Endothelial cell of umbilical vein (primary cell): Measurements from ENCODE around the gene HYAL1. TPM values are rescaled to one million over a fixed set of nuclear protein-coding genes. Genes with fewer than 3 reads are reported as not detected.

Experiments used
- BruUV-seq: library from RNA; stranded (reverse); fragments of 400-500 nt; replicated peaks from 2 replicates; lab custom pipeline; 2021; lab: Mats Ljungman, UMichigan
- CTCF ChIA-PET: fragments of 300-600, 350-600 bp; sonication (Branson Sonifier 250); formaldehyde crosslinking; loops from one replicate; lab custom pipeline; 2021; ENCODE audit warnings: antibody characterized with exemption, inconsistent platforms; lab: Charles Lee
- POLR2A ChIA-PET: fragments of 300-600, 350-600 bp; sonication (Branson Sonifier 250); formaldehyde crosslinking; loops from one replicate; lab custom pipeline; 2021; ENCODE audit warnings: antibody characterized with exemption, inconsistent platforms; lab: Charles Lee
- DNase-seq: peaks from one replicate; pipeline ENCODE4 v3.0.0-alpha.2; 2011; ENCODE audit warnings: low read depth, low spot score
- FAIRE-seq: peaks from 2 replicates; lab custom pipeline; 2011; peaks lifted over from hg19 to GRCh38; lab: Jason Lieb, UNC
- H2AFZ ChIP-seq: 2 replicates; pipeline ENCODE4 v1.6.0; 2012; ENCODE audit warnings: low read depth, low read length, control low read depth, inconsistent platforms
- H3K27ac ChIP-seq: 2 replicates; pipeline ENCODE4 v1.5.1; 2011; ENCODE audit warnings: low read depth, mild to moderate bottlenecking, control low read depth, low read length, moderate library complexity; ENCODE audit not compliant: insufficient read depth
- H3K27me3 ChIP-seq, 2 experiments: 2 replicates each; pipeline versions ENCODE4 v1.6.0 to v1.6.1; 2011; ENCODE audit warnings: low read length in 2 of 2, mixed read lengths in 1 of 2; ENCODE audit not compliant: control insufficient read depth in 2 of 2, insufficient read depth in 2 of 2
- H3K36me3 ChIP-seq, 2 experiments: 2 replicates in 1 of 2; 3 replicates in 1 of 2; pipeline ENCODE4 v1.5.1; 2011; ENCODE audit warnings: low read length in 2 of 2, mild to moderate bottlenecking in 1 of 2, moderate library complexity in 1 of 2; ENCODE audit not compliant: control insufficient read depth in 2 of 2, insufficient read depth in 2 of 2; ENCODE audit errors: extremely low read depth in 1 of 2
- H3K4me1 ChIP-seq: 3 replicates; pipeline ENCODE4 v1.5.1; 2011; ENCODE audit warnings: mild to moderate bottlenecking, low read length; ENCODE audit not compliant: control insufficient read depth, insufficient read depth; ENCODE audit errors: extremely low read depth
- H3K4me2 ChIP-seq: 2 replicates; pipeline ENCODE4 v1.6.1; 2011; ENCODE audit warnings: low read length, control low read depth, mixed read lengths; ENCODE audit not compliant: insufficient read depth
- H3K4me3 ChIP-seq, 3 experiments: fragments of 200-600 bp in 1 of 3; sonication (generic), shearing (Covaris generic) in 1 of 3; replicated peaks in 1 of 3; 2 replicates each; pipeline ENCODE4 v1.5.1; 2011 to 2016; ENCODE audit warnings: control low read depth in 3 of 3, low read length in 3 of 3, mild to moderate bottlenecking in 2 of 3, inconsistent platforms in 1 of 3, low read depth in 1 of 3, moderate library complexity in 1 of 3; ENCODE audit not compliant: insufficient read depth in 1 of 3
- H3K79me2 ChIP-seq: 2 replicates; pipeline ENCODE4 v1.6.0; 2012; ENCODE audit warnings: low read length, inconsistent platforms; ENCODE audit not compliant: control insufficient read depth, insufficient read depth
- H3K9ac ChIP-seq: replicated peaks from 2 replicates; pipeline ENCODE3; 2011; ENCODE audit warnings: low read length, control low read depth; ENCODE audit not compliant: insufficient read depth; ENCODE audit errors: extremely low read depth
- H3K9me1 ChIP-seq: replicated peaks from 3 replicates; pipeline ENCODE4 v1.6.0; 2011; ENCODE audit warnings: mild to moderate bottlenecking, low read length; ENCODE audit not compliant: control insufficient read depth, insufficient read depth; ENCODE audit errors: extremely low read depth
- H3K9me3 ChIP-seq: replicated peaks from 2 replicates; pipeline ENCODE4 v1.5.1; 2012; ENCODE audit warnings: low read length, inconsistent platforms; ENCODE audit not compliant: control insufficient read depth, insufficient read depth
- H4K20me1 ChIP-seq: replicated peaks from 2 replicates; pipeline ENCODE3; 2011; ENCODE audit warnings: mild to moderate bottlenecking, low read length; ENCODE audit not compliant: control insufficient read depth, insufficient read depth; ENCODE audit errors: extremely low read depth
- EZH2 ChIP-seq: IDR thresholded peaks from 2 replicates; pipeline ENCODE4 v1.6.1; 2012; ENCODE audit warnings: borderline replicate concordance, low read depth, mild to moderate bottlenecking, moderate library complexity, low read length, inconsistent platforms; ENCODE audit not compliant: severe bottlenecking
- FOS ChIP-seq: IDR thresholded peaks from 2 replicates; pipeline ENCODE4 v1.6.1; 2011; ENCODE audit warnings: mild to moderate bottlenecking, low read length, moderate library complexity, borderline replicate concordance; ENCODE audit not compliant: insufficient read depth
- GATA2 ChIP-seq: IDR thresholded peaks from 2 replicates; pipeline ENCODE4 v1.7.0; 2011; ENCODE audit warnings: low read depth, mild to moderate bottlenecking, moderate library complexity, mixed read lengths, low read length; ENCODE audit not compliant: insufficient read length, insufficient read depth
- JUN ChIP-seq: IDR thresholded peaks from 2 replicates; pipeline ENCODE4 v1.6.1; 2011; ENCODE audit warnings: borderline replicate concordance, low read depth; ENCODE audit not compliant: insufficient read length, insufficient read depth
- MYC ChIP-seq: IDR thresholded peaks from one replicate; pipeline ENCODE4 v1.6.1; 2011; ENCODE audit warnings: mild to moderate bottlenecking, low read depth, low read length
- POLR2A ChIP-seq: IDR thresholded peaks from 2 replicates; pipeline ENCODE4 v1.6.1; 2012; ENCODE audit warnings: low read depth, mild to moderate bottlenecking, control low read depth, low read length
- POLR2AphosphoS5 ChIP-seq: IDR thresholded peaks from 2 replicates; pipeline ENCODE4 v1.6.1; 2012; ENCODE audit warnings: low read depth, mild to moderate bottlenecking, control low read depth, low read length, moderate library complexity; ENCODE audit not compliant: insufficient read depth
- dilution Hi-C: fragments of 300-500 bp; cut with MboI; formaldehyde crosslinking; loops from one replicate; pipeline ENCODE4 v1.15.0; 2019; ENCODE audit warnings: low sequenced_read_pairs; ENCODE audit not compliant: extremely low pct_ligation_motif_present
- intact Hi-C: fragments of 100-400 bp; cut with micrococcal nuclease; formaldehyde crosslinking; loops from one replicate; pipeline ENCODE4 v1.10.0; 2022
- polyA plus RNA-seq, 4 experiments: library from polyadenylated mRNA; depleted of rRNA in 3 of 4; stranded (reverse) in 3 of 4; unstranded in 1 of 4; fragments of >200 nt; gene quantifications; 2 replicates each; pipeline versions ENCODE4 v1.2.1 to v1.2.3, GENCODE V29; 2011 to 2012; ENCODE audit warnings: missing spikeins in 1 of 4
- total RNA-seq: library from RNA; stranded (reverse); gene quantifications from 2 replicates; pipeline ENCODE4 v1.2.3, GENCODE V29; 2021

Gene HYAL1
- total and polyA plus RNA-seq, 2 donors (not counting 3 experiments of a cell fraction or from before 2014, with no cell fraction given) = 2.2 to 3.3 TPM

- dilution Hi-C loops (no loop called here), intact Hi-C loops (no loop called here)
- no TSS peak for BruUV-seq
- Histone ChIP-seq H3K36me3 (peaks cover 17 to 46% of the 10 kb centered on the region in 2 experiments), H3K4me3 (peak overlapping the region in 2 of 3 experiments; percentile 89), H3K9me3 (no peaks in the 10 kb centered on the region), H3K9me1 (no peaks in the 10 kb centered on the region), H3K4me2 (peak overlapping the region; percentile 69), H3K27ac (no peak overlapping the region), H3K79me2 (peaks cover 52% of the 10 kb centered on the region), H3K27me3 (no peaks in the 10 kb centered on the region), H3K4me1 (peaks cover 62% of the 10 kb centered on the region), H3K9ac (no peak overlapping the region), H2AFZ (no peak overlapping the region), H4K20me1 (no peaks in the 10 kb centered on the region)
- no peak for DNase-seq
- no peak for TF ChIP-seq GATA2
- TF ChIP-seq EZH2 = no peak
- TF ChIP-seq FOS = no peak
- TF ChIP-seq POLR2A = no peak
- no peak for TF ChIP-seq MYC
- TF ChIP-seq JUN = no peak
- TF ChIP-seq POLR2AphosphoS5 = no peak
- ChIA-PET POLR2A (interaction anchor here (0.6 to 1.2 kb wide), 2 partner anchors 9 to 56 kb away, joined by 3 to 7 read pairs; partner anchors contain the start of gene TUSC2), CTCF (interaction anchor here (1.2 to 1.7 kb wide), 2 partner anchors 9 to 16 kb away, joined by 3 to 4 read pairs; partner anchors contain the start of genes HYAL1 and TUSC2)
- FAIRE-seq = no peak
These were observed 16.0 kb upstream of the HYAL1 start for GRCh38 chr3:50319181-50319893.

GRCh38 chr3:50318615-50319014 is 15.2 kb upstream of the HYAL1 start:
- Histone ChIP-seq H3K79me2 (peaks cover 52% of the 10 kb centered on the region), H3K4me1 (peaks cover 55% of the 10 kb centered on the region), H3K4me2 (peak overlapping the region; percentile 69), H4K20me1 (no peaks in the 10 kb centered on the region), H3K9me1 (no peaks in the 10 kb centered on the region), H2AFZ (no peak overlapping the region), H3K9ac (no peak overlapping the region), H3K4me3 (peak overlapping the region in 2 of 3 experiments; percentile 11 to 89), H3K9me3 (no peaks in the 10 kb centered on the region), H3K27ac (no peak overlapping the region), H3K36me3 (peaks cover 17 to 47% of the 10 kb centered on the region in 2 experiments), H3K27me3 (no peaks in the 10 kb centered on the region)
- TF ChIP-seq POLR2A (peak; percentile 2), POLR2AphosphoS5 (no peak)
- no TSS peak for BruUV-seq
- ChIA-PET POLR2A (interaction anchor here (0.6 to 0.8 kb wide), 2 partner anchors 9 to 56 kb away, joined by 3 to 7 read pairs; partner anchors contain the start of gene TUSC2), CTCF (interaction anchor here (1.6 to 1.7 kb wide), 2 partner anchors 15 to 19 kb away, joined by 3 to 6 read pairs; partner anchors contain the start of genes HYAL1, HYAL3 and NAA80)
- dilution Hi-C loops (no loop called here), intact Hi-C loops (no loop called here)
- DNase-seq (no peak), FAIRE-seq (peak; percentile 12)
